Stimulated activated naive CD8-positive, alpha-beta T cell treated with anti-CD3 and anti-CD28 coated beads, Interleukin-15, Interleukin-2, amounts not matched to agents 100 U/mL and 50 U/mL, for 24 hours (primary cell): Measurements from ENCODE around the gene DELE1.

Source experiments
- ATAC-seq: fragments of 150-1000 bp; cut with Tn5 transposase; one replicate; pipeline ENCODE4 v1.10.0; 2021
- DNase-seq: peaks from one replicate; pipeline ENCODE4 v3.0.0; 2021

The DELE1 gene

GRCh38 chr5:141957367-141957996, 33.8 kb downstream of the DELE1 start:
- no peak for ATAC-seq
- no peak for DNase-seq

GRCh38 chr5:141958113-141958512, 34.4 kb downstream of the DELE1 start, which contains the start of gene PCDH12:
TSS of gene PCDH12 (minus strand) at chr5:141958202. CDS start at chr5:141957851, 351 bp downstream.
- peak; percentile 21 for ATAC-seq
- DNase-seq: peak; percentile 36

DNA sequence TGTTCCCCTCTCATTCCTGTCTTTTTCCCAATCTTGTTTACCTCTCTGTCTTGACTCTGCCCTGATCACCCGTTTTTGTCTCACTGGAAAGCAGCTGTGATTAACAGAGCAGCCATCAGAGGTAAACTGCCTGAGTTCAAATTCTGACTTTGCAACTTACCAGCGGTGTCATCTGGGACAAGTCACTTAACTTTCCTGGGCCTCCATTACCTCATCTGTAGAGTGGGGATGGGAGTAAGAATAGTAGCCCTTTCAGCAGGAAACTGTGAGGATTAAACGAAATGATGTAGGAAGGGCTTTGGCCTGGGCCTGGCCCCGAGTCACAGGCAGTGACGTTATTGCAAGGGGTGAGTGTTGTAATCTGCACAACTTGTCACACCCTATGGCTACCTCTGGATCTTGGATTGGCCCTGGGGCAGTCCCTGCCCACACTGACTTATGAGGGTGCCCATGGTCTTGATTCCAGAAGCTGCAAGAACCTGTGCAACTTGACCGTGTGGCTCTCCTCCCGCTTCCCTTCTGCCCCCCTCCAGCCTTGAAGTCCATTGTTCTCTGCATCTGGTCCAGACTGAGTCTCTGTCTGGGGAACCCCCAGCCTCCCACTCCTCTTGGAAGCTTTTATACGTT, 35.0 kb downstream of the DELE1 start:
- DNase-seq (peak; percentile 30), ATAC-seq (peak; percentile 47)

DNA sequence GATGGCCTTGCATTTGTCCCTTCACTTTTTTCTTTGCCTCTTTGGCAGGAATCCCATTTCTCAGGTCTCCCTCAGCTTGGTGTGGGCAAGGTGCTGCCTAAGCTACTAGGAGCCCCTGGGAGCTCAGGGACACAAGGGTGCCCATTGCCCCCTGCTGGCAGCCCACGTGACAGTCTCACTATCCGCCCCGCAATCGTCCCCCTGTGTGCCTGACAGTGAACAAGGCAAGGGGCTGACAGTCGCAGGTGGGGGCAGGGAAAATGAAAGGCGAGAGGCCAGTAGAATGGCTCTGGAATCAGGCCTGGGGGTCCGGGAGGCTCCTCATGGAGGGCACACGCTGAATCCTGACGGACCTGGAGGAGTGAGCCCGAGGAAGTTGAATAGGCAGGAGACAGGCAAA, 36.3 kb downstream of the DELE1 start:
- DNase-seq (peak; percentile 55), ATAC-seq (no peak)

DNA sequence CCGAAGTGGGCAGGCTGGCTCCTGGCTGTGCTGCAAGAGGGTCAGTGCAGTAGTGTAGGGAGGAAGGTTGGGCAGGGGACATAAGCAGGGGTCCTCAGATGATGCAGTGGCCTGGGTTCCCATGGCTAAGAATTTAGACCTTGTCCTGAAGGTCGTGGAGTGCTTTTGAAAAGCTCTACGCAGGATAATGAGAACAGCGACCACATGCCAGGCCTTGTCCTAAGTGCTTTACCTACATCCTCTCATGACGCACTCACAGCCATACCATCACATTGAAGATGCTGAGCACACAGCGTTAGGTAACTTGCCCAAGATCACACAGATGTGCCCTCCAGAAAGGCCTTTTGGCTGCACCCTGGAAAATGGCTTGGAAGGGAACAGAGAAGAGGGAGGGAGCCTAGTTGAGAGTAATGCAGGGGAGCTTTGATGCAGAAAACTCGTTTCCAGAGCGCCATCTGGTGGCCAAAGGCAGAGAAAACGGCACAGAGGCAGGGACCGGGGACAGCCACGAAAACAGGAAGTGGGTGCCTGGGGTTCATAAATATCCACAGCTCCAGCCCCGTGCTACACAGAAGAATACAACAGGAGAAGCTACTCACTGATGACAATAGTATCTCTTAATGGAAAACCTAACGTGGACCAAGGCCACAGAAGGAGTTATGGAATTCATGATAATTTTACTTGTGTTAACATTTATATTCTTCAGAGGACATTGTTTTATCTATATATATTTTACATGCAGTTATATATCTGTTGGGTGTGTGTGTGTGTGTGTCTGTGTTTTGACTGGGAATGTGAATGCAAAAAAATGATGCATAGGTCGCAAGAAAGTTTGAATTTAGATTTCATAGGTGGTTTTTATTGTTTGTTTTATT, 37.0 kb downstream of the DELE1 start:
- ATAC-seq: peak; percentile 85

DNA sequence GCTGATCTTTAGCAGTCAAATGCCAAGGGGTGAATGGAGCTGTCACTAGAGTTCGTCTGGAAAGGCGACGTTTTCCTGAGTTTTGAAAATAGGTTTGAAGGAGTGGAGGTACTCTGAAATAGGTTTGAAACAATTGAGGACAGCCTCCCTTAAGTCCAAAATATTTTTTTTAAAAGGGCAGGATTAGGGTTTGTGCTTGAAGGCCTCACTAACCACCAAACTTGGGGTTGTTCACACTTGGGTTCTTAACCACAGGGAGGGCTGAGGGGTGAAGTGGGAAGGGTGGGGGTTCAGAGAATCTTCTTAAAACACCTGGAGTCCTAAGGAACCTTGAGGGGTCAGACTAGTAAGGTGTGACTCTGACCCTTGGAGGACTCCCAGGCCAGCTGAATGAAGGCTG, 37.8 kb downstream of the DELE1 start:
- ATAC-seq (no peak), DNase-seq (no peak)

More for the DNA sequence above, 37.0 kb downstream of the DELE1 start:
- DNase-seq: peak; percentile 92

GRCh38 chr5:141963701-141964100, 40.0 kb downstream of the DELE1 start:
- DNase-seq (no peak), ATAC-seq (no peak)

- DNase-seq (no peak), ATAC-seq (no peak)
Observed at GRCh38 chr5:141965071-141965470, 41.4 kb downstream of the DELE1 start.

- DNase-seq (no peak), ATAC-seq (no peak)
Observed at GRCh38 chr5:141966275-141966962, 42.7 kb downstream of the DELE1 start.

GRCh38 chr5:141966963-141967333, 43.3 kb downstream of the DELE1 start:
- no peak for ATAC-seq
- DNase-seq: no peak

GRCh38 chr5:141968914-141969608, 45.4 kb downstream of the DELE1 start, which contains the start of gene RNF14:
TSS of gene RNF14 (plus strand) at chr5:141969105. CDS start at chr5:141973589, 4,484 bp downstream.
- DNase-seq (peak; percentile 96), ATAC-seq (peak; percentile 97)

- DNase-seq (no peak), ATAC-seq (peak; percentile 37)
Observed at GRCh38 chr5:141969783-141970771, 46.4 kb downstream of the DELE1 start.

- ATAC-seq (no peak), DNase-seq (no peak)
Observed at GRCh38 chr5:141973871-141974595, 50.4 kb downstream of the DELE1 start.

DNA sequence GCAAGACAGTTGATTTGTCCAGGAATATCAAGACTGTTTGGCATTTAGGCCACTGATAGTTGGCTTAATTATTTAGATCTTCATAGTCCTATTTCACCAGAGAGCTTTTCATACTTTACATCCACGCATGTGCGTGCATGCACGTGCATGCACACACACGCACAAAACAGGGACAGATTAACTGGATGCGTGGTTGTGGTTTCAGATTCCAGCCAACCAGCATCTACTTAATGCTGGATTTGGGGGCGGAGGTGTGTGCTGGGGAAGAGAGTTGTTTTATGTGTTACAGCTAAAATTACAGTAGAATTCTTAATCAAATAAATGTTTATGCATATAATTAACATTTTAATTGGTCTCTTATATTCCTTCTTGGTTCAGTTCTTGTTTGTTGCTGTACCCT, 52.5 kb downstream of the DELE1 start:
- ATAC-seq (no peak), DNase-seq (no peak)

GRCh38 chr5:141978389-141978788, 54.7 kb downstream of the DELE1 start:
- DNase-seq: no peak

DNA sequence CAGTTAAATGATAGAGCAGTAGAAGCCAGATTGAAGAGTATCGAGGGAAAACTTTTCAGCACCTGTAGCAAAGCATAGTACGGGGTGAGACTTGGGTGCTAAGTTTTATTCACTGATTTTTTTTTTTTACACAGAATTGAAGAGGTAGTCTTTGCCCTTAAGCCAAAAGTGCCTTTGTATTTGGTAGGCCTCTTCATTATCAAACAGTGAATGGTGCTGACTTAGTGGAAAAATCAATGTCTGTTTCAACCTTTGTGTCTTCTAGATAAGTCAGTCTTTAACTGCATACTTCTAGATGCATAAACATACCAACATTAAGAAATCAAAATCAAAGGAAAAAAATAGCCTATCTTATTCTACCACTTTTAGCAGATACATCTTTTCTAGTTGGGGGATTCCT, 59.0 kb downstream of the DELE1 start:
- ATAC-seq (no peak), DNase-seq (no peak)

More at GRCh38 chr5:141978389-141978788, 54.7 kb downstream of the DELE1 start:
- ATAC-seq: no peak

- no peak for ATAC-seq
- no peak for DNase-seq
Observed at GRCh38 chr5:141986072-141986471, 62.4 kb downstream of the DELE1 start.

DNA sequence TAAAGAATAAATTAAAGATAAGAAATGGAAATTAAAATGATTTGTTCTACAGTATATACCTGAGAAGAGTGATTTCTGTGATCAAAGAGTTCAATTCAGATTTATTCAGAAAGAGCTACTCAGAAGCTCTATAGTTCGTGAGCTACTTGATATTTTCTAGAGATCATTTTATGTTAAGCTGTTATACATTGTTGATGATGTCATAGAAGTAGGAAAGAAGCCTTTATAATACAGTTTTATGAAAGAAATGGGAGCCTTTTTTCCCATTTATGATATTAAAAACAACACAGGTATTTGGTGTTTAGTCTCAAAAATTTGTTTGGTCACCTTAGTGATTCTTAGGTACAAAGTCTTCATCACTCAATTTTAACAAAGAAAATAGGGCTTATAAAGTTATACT, 66.0 kb downstream of the DELE1 start:
- DNase-seq (no peak), ATAC-seq (no peak)
